ENCODE measurements around the gene SLC25A3. TPM values are rescaled to one million over a fixed set of nuclear protein-coding genes. Genes with fewer than 3 reads are reported as not detected.

SLC25A3 gene
- total and polyA plus RNA-seq, 9 of the 15 experiments (the other 6 are each of a cell fraction or from before 2014, with no cell fraction given), result 264 to 766 (median 495) TPM

DNA sequence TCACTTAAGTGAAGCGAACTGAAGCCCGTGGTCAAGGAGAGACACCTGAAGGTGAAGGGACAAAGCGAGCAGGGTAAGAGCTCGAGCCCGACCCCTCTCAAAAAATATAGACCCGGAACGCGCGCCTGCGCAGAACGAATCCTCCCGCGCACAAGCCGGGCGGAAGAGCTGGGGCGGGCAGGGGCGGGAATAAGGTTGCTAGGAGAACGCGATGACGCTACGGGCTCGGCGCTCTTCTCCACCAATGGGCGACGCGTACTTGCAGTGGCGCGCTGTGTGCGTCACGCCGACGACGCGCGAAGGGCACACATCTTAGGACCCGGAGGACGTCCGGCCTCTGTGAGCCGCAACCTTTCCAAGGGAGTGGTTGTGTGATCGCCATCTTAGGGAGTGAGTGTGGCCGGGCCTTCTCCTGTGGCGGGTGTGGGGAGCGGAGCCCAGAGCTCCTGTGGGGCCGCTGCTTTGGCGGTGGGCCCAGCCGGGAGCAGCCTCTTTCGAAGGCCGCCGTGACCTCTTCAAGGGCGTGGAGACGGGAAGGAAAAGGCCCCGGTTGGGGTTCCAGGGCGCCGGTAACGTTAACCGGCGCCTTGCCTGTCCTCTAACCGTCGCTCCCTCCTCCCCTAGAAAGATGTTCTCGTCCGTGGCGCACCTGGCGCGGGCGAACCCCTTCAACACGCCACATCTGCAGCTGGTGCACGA, at the start of gene SLC25A3 (continued):
- TF ChIP-seq ATF1 (CRISPR knock-in tag; IDR thresholded peaks at IDR 0.05) (peak; percentile 95), ATF1 (tag; IDR thresholded peaks at IDR 0.05) (peak; percentile 99), BCOR (IDR thresholded peaks at IDR 0.05) (no peak), RBM14 (IDR thresholded peaks at IDR 0.05; ENCODE audit: borderline replicate concordance, insufficient read depth, low read depth, low read length) (no peak), CEBPG (CRISPR knock-in tag; IDR thresholded peaks at IDR 0.05) (no peak), CEBPG (tag; conservative IDR thresholded peaks at IDR 0.05 in 1 of 2, IDR thresholded peaks at IDR 0.05 in 1 of 2) (no peak), ZNF668 (CRISPR knock-in tag; IDR thresholded peaks at IDR 0.05) (0 out of 2 replicates have a peak, but pooled peaks have one; percentile 63), ZNF561 (CRISPR knock-in tag; conservative IDR thresholded peaks at IDR 0.05) (no peak), ARHGAP35 (IDR thresholded peaks at IDR 0.05; ENCODE audit: partially characterized antibody) (no peak), ZNF282 (CRISPR knock-in tag; IDR thresholded peaks at IDR 0.05) (no peak), SOX6 (IDR thresholded peaks at IDR 0.05) (peak; percentile 27; the same call in 1 of the 2 replicates), TOE1 (IDR thresholded peaks at IDR 0.05; ENCODE audit: borderline replicate concordance) (peak; percentile 75; the same call in 1 of the 2 replicates), TOE1 (CRISPR knock-in tag; IDR thresholded peaks at IDR 0.05; ENCODE audit: borderline replicate concordance, low read depth) (no peak), WHSC1 (IDR thresholded peaks at IDR 0.05; ENCODE audit: low read length) (no peak), STAT5B (CRISPR knock-in tag; IDR thresholded peaks at IDR 0.05) (no peak), C11orf30 (IDR thresholded peaks at IDR 0.05; ENCODE audit: low read depth) (peak; percentile 87), CC2D1A (IDR thresholded peaks at IDR 0.05) (no peak), GATA2 (CRISPR knock-in tag; IDR thresholded peaks at IDR 0.05) (no peak), SIX5 (IDR thresholded peaks at IDR 0.05; ENCODE audit: borderline replicate concordance in 1 of 2, insufficient read depth in 1 of 2, low read depth in 1 of 2, low read length in 2 of 2) (peak; percentile 19 to 28; a peak in 2 of 4 replicates), MTA3 (IDR thresholded peaks at IDR 0.05; ENCODE audit: borderline replicate concordance) (peak; percentile 35), CBX1 (IDR thresholded peaks at IDR 0.05; ENCODE audit: low read depth) (peak; percentile 97), ZNF146 (CRISPR knock-in tag; IDR thresholded peaks at IDR 0.05; ENCODE audit: unreplicated experiment) (no peak), KLF13 (tag; IDR thresholded peaks at IDR 0.05; ENCODE audit: borderline replicate concordance, low read depth) (no peak), XRCC3 (IDR thresholded peaks at IDR 0.05) (no peak), FOXK1 (CRISPR knock-in tag; IDR thresholded peaks at IDR 0.05; ENCODE audit: borderline replicate concordance) (no peak), MCM7 (IDR thresholded peaks at IDR 0.05) (no peak), ZNF785 (CRISPR knock-in tag; IDR thresholded peaks at IDR 0.05) (no peak), DDX20 (tag; IDR thresholded peaks at IDR 0.05; ENCODE audit: low read depth) (no peak), ZNF124 (CRISPR knock-in tag; IDR thresholded peaks at IDR 0.05) (no peak), ZSCAN29 (IDR thresholded peaks at IDR 0.05) (no peak)
- TF ChIP-seq, protein P1, sequence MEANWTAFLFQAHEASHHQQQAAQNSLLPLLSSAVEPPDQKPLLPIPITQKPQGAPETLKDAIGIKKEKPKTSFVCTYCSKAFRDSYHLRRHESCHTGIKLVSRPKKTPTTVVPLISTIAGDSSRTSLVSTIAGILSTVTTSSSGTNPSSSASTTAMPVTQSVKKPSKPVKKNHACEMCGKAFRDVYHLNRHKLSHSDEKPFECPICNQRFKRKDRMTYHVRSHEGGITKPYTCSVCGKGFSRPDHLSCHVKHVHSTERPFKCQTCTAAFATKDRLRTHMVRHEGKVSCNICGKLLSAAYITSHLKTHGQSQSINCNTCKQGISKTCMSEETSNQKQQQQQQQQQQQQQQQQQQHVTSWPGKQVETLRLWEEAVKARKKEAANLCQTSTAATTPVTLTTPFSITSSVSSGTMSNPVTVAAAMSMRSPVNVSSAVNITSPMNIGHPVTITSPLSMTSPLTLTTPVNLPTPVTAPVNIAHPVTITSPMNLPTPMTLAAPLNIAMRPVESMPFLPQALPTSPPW (CRISPR knock-in tag; IDR thresholded peaks at IDR 0.05), result peak; percentile 56; the same call in 1 of the 2 replicates

Measured in K562 (cell line).